Activated naive CD4-positive, alpha-beta T cell treated with anti-CD3 and anti-CD28 coated beads, Interleukin-2, amount 50 U/mL, for 16 hours (primary cell): Measurements from ENCODE around the gene MCM8.

Source experiments
- DNase-seq: peaks from one replicate; pipeline ENCODE4 v3.0.0-alpha.2; 2020

Gene MCM8

GRCh38 chr20:6046432-6046831 is 96.0 kb downstream of the MCM8 start:
- DNase-seq, result no peak

- no peak for DNase-seq
Observed at GRCh38 chr20:6048391-6048790, 97.9 kb downstream of the MCM8 start.
